ENCODE results near the gene PXMP4. TPM values are rescaled to one million over a fixed set of nuclear protein-coding genes. Genes with fewer than 3 reads are reported as not detected.

PXMP4 gene
- total and polyA plus RNA-seq, 2 donors from 2014 or later: 9.8 to 11.6 TPM

DNA sequence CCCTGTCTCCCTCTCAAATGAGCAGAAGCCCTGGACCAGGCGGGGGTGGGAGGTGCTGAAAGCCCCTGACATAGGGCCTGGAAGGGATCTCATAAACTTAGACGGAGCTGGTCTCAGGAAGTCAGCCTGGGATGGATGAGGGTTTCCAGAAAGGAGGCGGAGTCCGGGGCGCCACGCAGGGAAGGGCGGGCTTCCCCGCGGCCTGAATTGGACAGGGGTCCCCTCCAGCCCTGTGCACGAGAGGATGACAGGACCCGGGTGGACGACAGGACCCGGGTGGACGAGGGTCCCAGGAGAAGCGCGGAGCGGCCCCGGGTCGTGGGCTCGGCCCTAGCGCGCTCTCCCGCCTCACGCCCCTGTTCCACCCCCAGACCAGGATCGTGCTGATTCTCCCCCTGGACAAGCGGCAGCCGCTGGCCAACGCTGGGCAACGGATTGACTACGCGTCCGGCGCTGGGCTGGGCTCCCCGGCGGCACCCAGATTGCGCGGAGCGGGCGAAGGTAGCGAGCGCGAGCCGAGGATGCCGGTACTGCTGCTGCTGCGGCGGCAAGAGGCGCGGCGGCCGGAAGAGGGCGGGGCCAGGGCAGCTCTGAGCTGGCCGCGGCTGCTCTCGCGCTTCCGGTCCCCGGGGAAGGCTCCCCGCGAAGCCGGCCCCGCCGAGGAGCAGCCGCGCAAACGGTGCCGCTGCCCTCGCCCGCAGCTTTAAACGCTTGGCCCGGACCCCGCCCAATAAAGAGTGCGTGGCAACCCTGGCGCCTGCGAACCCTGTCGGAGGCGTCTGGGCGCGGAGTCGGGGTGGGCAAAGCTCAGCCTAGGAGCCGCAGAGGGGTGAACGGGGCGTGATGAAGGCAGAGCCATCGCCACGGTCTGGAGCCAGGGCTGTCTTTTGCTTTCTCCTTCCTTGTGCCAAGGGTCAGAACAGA lies 56.7 kb downstream of the PXMP4 start:
- peaks cover 0 to 22% (median 13%) of the 10 kb centered on the region in 3 donors for H3K4me1 ChIP-seq (ENCODE audit: control insufficient read depth in 2 of 3, insufficient read depth in 2 of 3, low read depth in 1 of 3, low read length in 3 of 3)
- H3K27ac ChIP-seq (ENCODE audit: low read depth in 2 of 2, low read length in 2 of 2): peak overlapping the region; percentile 59 to 91
- peak overlapping the region; percentile 68 to 75 (median 70) for H3K4me3 ChIP-seq (ENCODE audit: low read length in 3 of 3)
- FAIRE-seq: no peak
- peak; percentile 74 to 96 (median 86) for DNase-seq
- no peaks in the 10 kb centered on the region for H3K9me3 ChIP-seq (ENCODE audit: control insufficient read depth in 2 of 3, insufficient read depth in 1 of 3, low read length in 3 of 3)
- intact Hi-C loops (cut with DNase I): no loop called here
- TF ChIP-seq, protein P1, sequence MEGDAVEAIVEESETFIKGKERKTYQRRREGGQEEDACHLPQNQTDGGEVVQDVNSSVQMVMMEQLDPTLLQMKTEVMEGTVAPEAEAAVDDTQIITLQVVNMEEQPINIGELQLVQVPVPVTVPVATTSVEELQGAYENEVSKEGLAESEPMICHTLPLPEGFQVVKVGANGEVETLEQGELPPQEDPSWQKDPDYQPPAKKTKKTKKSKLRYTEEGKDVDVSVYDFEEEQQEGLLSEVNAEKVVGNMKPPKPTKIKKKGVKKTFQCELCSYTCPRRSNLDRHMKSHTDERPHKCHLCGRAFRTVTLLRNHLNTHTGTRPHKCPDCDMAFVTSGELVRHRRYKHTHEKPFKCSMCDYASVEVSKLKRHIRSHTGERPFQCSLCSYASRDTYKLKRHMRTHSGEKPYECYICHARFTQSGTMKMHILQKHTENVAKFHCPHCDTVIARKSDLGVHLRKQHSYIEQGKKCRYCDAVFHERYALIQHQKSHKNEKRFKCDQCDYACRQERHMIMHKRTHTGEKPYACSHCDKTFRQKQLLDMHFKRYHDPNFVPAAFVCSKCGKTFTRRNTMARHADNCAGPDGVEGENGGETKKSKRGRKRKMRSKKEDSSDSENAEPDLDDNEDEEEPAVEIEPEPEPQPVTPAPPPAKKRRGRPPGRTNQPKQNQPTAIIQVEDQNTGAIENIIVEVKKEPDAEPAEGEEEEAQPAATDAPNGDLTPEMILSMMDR (IDR thresholded peaks at IDR 0.05; ENCODE audit: borderline replicate concordance, extremely low read depth, insufficient read depth): peak; percentile 9
- H3K36me3 ChIP-seq (ENCODE audit: control insufficient read depth in 2 of 3, insufficient read depth in 3 of 3, low read length in 3 of 3): no peaks in the 10 kb centered on the region
- H3K9ac ChIP-seq (ENCODE audit: low read length in 3 of 3): peak overlapping the region; percentile 26 to 82 (median 30)
- no peaks in the 10 kb centered on the region for H3K27me3 ChIP-seq (ENCODE audit: control insufficient read depth, insufficient read depth, low read length)

GRCh38 chr20:33662172-33662571 lies 57.9 kb downstream of the PXMP4 start, which contains the start of gene C20orf144:
Gene C20orf144, plus strand, starts transcription at chr20:33662327. Its CDS starts 19 bp downstream, at chr20:33662346.
- H3K36me3 ChIP-seq (ENCODE audit: control insufficient read depth in 2 of 3, insufficient read depth in 3 of 3, low read length in 3 of 3): no peaks in the 10 kb centered on the region
- TF ChIP-seq, protein P1 (IDR thresholded peaks at IDR 0.05; ENCODE audit: borderline replicate concordance, extremely low read depth, insufficient read depth): no peak

GRCh38 chr20:33660685-33661058 lies 59.4 kb downstream of the PXMP4 start:
- H3K4me3 ChIP-seq (ENCODE audit: low read length in 3 of 3): no peak overlapping the region
- intact Hi-C loops (cut with DNase I): no loop called here
- peaks cover 0 to 10% (median 9%) of the 10 kb centered on the region in 3 donors for H3K4me1 ChIP-seq (ENCODE audit: control insufficient read depth in 2 of 3, insufficient read depth in 2 of 3, low read depth in 1 of 3, low read length in 3 of 3)
- no peak overlapping the region for H3K27ac ChIP-seq (ENCODE audit: low read depth in 2 of 2, low read length in 2 of 2)
- TF ChIP-seq, protein P1 (IDR thresholded peaks at IDR 0.05; ENCODE audit: borderline replicate concordance, extremely low read depth, insufficient read depth): no peak
- no peaks in the 10 kb centered on the region for H3K36me3 ChIP-seq (ENCODE audit: control insufficient read depth in 2 of 3, insufficient read depth in 3 of 3, low read length in 3 of 3)
- no peaks in the 10 kb centered on the region for H3K27me3 ChIP-seq (ENCODE audit: control insufficient read depth, insufficient read depth, low read length)
- no peaks in the 10 kb centered on the region for H3K9me3 ChIP-seq (ENCODE audit: control insufficient read depth in 2 of 3, insufficient read depth in 1 of 3, low read length in 3 of 3)
- DNase-seq: no peak
- H3K9ac ChIP-seq (ENCODE audit: low read length in 3 of 3): no peak overlapping the region
- FAIRE-seq: no peak

More at GRCh38 chr20:33662172-33662571, 57.9 kb downstream of the PXMP4 start, which contains the start of gene C20orf144:
- no peaks in the 10 kb centered on the region for H3K27me3 ChIP-seq (ENCODE audit: control insufficient read depth, insufficient read depth, low read length)
- DNase-seq: peak in 1 of 5 donors; percentile 66
- H3K4me1 ChIP-seq (ENCODE audit: control insufficient read depth in 2 of 3, insufficient read depth in 2 of 3, low read depth in 1 of 3, low read length in 3 of 3): peaks cover 0 to 13% (median 9%) of the 10 kb centered on the region in 3 donors
- no peak for FAIRE-seq
- H3K9me3 ChIP-seq (ENCODE audit: control insufficient read depth in 2 of 3, insufficient read depth in 1 of 3, low read length in 3 of 3): no peaks in the 10 kb centered on the region
- peak within 1 kb of the TSS; percentile 21 to 70 (median 50) for H3K4me3 ChIP-seq (ENCODE audit: low read length in 3 of 3)
- H3K27ac ChIP-seq (ENCODE audit: low read depth in 2 of 2, low read length in 2 of 2): peak within 1 kb of the TSS in 1 of 2 donors; percentile 59
- intact Hi-C loops (cut with DNase I): no loop called here
- peak within 1 kb of the TSS in 1 of 3 donors; percentile 42 for H3K9ac ChIP-seq (ENCODE audit: low read length in 3 of 3)
